ENCODE measurements around the gene PEF1.

DNA sequence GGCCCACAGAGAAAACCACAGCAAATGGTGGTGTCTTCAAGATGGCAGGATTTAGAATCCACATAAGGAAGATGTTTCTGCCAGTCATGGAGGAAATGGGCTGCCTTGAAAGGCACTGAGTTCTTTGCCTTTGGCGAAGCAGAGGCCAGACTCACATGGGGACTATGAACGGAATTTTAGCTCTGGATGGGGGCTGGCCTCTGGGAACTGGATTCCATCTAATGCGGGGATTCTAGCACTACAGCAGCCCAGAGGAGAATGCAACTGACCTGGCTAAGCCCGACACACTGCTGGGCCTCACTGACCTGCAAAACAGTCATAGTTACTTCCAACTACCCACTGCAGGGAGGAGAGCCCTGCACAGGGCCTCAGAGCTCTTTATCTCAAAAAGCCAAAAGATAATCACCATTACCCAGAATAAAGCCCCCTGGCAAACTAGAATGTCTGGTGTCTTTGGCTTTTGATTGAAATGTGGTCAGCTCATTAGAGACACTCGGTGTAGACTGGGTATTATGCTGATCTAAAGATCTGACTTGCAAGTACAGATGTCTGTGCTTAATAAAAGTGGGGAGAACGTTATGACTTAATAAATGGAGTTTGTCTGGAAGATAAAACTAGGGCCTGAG is 15.6 kb downstream of the PEF1 start:
- TF ChIP-seq, protein P1, sequence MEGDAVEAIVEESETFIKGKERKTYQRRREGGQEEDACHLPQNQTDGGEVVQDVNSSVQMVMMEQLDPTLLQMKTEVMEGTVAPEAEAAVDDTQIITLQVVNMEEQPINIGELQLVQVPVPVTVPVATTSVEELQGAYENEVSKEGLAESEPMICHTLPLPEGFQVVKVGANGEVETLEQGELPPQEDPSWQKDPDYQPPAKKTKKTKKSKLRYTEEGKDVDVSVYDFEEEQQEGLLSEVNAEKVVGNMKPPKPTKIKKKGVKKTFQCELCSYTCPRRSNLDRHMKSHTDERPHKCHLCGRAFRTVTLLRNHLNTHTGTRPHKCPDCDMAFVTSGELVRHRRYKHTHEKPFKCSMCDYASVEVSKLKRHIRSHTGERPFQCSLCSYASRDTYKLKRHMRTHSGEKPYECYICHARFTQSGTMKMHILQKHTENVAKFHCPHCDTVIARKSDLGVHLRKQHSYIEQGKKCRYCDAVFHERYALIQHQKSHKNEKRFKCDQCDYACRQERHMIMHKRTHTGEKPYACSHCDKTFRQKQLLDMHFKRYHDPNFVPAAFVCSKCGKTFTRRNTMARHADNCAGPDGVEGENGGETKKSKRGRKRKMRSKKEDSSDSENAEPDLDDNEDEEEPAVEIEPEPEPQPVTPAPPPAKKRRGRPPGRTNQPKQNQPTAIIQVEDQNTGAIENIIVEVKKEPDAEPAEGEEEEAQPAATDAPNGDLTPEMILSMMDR (IDR thresholded peaks at IDR 0.05) = no peak
- no peak for TF ChIP-seq POLR2A (IDR thresholded peaks at IDR 0.05)

Measured in thyroid gland (tissue), 4 donors.